Stimulated activated CD8-positive, alpha-beta memory T cell treated with anti-CD3 and anti-CD28 coated beads, Interleukin-7, amount 100 ng/mL, for 48 hours (primary cell): Measurements from ENCODE around the gene SYTL1.

Source experiments
- DNase-seq, 2 donors: peaks; one replicate each; pipeline ENCODE4 v3.0.0-alpha.2; 2020; ENCODE audit warnings: low read depth in 1 of 2; ENCODE audit errors: extremely low read depth in 1 of 2

Gene SYTL1

DNA sequence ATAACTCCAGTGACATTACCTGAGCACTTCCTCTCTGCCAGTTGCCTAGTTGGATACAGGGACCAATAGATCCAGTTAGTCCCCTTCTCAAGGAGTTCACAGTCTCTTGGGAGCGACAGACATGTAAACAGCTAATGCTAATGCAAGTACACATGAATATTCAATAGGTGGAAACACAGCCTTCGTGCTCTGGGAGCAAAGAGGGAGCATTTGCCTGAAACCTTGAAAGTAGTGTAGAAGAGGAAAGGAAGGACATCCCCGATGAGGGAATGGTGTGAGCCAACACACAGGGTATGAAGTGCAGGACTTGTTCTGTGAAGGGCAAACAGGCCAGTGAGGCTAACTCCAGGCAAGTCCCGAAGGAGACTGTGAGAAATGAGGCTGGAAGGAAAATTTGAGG lies 23.7 kb upstream of the SYTL1 start:
- DNase-seq, result no peak

DNA sequence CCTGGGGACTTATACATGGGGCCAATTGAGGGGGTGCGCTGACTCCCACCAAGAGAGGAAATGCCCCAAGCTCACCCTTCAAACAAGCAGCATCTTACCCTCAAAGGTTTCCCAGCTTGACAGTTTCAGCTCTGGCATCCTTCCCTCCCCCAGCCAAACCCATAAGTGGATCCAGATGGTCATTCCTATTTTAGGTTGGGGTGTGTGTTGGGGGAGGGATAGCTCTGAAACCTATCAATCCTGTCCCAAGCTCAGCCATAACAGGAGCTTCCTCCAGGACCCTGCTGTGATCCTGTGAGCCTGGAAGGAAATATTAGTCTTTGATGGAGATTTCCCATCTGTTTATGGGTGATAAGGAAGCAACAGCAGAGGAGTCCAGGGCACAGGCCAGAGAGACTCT lies 23.2 kb upstream of the SYTL1 start:
- no peak for DNase-seq

DNA sequence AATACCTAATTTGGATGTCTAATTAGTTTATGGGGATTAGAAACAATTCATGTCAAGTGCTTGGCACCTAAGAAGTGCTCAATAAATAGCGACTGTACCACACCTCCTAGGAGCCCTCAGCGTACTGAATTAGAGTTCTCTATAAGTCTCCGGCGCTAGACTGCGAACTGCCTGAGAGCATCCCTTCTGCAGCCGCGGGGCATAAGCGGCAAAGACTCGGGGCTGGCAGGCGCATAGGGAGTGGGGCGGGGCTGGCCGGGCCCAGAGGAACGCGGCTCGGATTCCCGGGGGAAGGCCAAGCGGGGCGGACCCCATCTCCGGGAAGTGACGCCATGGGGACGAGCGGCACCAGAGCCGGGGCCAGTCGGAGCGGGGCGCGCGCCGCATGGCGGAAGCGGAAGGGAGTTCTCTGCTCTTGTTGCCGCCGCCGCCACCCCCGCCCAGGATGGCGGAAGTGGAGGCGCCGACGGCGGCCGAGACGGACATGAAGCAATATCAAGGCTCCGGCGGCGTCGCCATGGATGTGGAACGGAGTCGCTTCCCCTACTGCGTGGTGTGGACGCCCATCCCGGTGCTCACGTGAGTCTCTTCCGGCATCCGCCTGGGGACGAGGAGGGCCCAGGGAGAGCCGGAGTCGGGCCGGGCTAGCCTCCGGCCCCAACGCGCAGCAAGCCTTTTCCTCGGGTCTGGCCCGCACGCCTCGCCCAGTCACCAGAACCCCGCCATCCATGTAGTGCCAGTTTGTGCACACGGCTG lies 19.8 kb upstream of the SYTL1 start, which contains the start of gene TMEM222:
Gene TMEM222, plus strand, starts transcription at position 351 of the 756 bp plus-strand sequence. Its CDS starts 35 bp downstream, at position 386.
- peak; percentile 96 to 97 for DNase-seq

DNA sequence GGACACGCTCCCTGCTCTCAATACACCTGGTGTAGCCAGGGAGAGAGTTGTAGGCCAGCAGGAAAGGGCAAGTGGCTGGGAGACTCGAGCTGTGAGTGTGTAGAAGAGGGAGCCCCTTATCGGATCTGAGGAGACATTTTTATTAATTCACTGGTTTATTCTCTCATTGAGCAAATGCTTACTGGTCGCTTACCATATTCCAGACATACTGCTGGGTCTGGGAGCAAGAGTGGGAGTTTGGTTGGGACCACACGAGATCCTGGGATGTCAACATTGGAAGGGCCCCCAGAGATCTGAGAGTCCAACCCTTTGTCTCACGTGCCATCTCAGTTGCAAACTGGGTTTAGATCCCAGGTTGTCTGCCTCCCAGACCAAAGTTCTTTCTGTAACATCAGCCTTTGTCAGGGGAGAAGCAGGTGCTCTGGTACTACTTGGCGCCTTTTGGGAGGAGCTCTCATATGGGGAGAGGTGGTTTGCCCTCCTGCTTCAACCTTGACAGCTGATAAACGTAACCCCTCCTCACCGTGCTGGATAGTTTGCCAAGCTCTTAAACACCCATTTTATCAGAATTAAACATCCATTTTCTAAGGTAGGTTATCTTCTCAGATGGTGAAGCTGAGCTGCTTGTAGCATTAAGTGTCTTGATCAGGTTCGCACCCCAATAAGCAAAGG lies 19.1 kb upstream of the SYTL1 start:
- no peak for DNase-seq

DNA sequence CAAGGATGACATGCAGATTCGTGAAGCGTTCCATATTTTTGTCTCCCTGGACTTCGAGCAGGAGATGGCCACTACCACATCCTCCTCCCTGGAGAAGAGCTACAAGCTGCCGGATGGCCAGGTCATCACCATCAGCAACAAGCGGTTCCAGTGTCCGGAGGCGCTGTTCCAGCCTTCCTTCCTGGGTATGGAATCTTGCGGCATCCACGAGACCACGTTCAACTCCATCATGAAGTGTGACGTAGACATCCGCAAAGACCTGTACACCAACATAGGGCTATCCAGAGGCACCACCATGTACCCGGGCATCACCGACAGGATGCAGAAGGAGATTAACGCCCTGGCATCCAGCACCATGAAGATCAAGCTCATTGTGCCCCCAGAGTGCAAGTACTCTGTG lies 16.5 kb upstream of the SYTL1 start:
- no peak for DNase-seq

DNA sequence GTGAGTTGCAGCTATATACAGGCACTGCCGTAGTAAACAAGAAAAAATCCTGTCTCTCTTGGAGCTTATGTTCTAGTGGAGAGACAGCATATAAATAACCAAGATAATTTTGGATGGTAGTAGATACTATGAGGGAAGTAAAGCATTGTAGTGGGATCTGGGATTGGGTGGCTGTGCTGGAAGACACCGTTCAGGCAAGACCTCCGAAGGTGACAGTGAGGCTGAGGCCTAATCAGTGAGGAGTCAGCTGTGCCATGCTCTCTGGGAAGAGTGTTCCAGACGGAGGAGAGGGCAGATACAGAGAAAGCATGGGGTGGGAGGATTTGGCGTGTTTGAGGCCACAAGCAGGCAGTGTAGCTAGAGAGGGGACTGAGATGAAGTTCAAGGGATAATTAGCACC lies 13.9 kb upstream of the SYTL1 start:
- DNase-seq, result no peak

DNA sequence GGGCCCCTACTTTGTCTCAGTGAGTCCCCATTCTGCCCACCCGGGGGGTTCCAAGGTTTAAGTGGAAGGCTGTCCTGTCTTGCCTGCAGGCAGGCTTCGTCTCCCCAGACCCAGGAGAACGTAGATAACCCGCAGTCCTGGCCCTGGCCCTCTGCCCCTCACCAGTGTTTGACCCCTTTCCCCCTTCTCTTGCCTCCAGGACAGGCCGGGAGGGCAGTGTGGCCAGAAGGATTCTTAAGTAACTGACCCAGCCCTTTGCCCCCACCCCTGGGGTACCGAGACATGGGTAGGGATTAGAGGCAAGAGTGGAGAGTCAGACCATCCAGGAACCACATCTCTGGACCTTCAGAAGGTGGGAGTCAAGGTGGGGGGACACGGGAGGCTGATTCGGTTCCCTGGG lies 11.0 kb upstream of the SYTL1 start:
- DNase-seq, result no peak

DNA sequence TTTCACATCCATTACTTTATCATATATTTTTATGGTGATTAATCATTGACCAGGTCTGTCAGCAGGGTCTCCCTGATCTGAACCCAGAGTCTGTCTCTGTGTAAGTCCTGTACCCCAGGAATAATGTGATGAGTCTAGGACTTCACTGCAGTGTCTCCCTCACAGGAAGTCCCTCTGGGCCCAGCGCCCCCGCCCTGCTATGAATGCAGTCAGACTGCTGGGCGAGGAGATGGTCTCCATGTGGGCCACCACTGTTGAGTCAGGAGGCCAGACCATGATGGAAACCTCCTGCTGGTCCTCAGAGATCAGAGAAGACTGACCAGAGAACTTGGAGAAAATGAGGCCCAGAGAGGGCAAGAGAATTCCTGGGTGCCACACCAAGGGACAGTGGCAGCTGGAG lies 10.4 kb upstream of the SYTL1 start:
- DNase-seq, result no peak

DNA sequence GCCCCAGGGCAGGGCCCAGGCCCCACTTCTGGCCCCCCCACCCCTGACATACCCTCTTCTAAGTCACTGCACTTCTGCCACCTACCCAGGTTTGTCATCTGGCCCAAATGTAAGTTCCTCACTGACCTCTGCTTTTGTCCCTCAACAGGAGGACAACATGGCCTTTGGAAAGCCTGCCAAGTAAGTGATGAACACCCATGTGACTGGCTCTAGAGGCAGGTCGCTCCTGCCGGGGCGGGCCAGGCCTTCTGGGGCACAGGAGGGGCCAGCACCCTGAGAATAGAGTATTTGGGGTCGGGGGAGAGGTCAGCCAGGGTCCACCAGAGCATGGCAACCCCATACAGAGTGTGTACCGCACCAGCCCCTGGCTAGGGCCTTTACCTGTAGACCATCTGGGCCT lies 9.9 kb upstream of the SYTL1 start:
- no peak for DNase-seq

DNA sequence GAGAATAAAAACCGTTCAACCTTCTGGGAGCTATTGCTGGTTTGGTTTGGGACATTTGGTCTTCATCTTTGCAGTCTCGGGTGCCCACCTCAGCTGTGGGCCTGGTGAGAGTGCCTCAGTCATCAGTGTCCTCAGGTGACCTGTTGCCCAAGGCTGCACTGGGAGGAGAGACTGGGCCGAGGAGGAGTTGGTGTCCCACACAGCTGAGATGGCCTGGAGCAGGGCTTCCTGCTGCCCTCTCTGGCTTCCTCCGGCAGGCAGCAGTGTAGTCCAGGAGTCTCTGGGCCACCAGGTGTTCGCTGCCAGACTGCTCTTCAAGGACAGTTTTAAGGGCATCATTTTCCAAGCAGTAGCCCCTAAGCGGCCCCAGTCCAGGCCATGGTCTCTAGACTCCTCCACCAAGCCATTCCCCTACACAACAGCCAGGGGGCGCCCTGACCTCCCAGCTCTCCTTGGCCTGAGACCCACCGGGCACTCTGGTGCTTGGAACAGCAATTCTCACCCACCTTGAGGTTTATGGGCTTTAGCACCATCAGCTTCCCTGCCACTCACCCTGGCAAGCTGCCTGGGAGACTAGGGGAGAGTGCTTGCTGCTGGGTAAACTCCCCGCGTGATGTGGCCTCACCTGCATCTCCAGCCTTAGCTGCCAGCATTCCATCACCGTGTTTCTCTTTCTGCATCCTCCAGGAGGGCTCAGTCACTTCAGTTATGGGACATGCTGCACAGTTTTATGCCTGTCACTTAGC lies 9.1 kb upstream of the SYTL1 start:
- no peak for DNase-seq

DNA sequence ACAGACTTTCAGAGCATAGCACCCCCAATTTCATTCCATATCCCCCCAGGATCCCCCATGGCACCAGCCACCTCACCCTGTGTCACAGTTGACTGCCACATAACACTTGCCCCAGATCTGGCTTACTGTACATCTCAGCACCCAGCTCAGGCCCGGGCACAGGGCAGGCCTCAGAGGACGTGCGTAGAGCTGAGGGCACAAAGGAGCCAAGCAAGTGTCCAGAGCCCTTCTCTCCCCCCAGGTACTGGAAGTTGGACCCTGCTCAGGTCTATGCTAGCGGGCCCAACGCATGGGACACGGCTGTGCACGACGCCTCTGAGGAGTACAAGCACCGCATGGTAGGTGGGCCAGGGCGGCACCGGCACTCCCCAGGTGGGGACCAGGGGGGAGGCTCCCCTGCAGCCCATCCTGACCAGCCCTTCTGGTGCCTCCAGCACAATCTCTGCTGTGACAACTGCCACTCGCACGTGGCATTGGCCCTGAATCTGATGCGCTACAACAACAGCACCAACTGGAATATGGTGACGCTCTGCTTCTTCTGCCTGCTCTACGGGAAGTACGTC lies 8.0 kb upstream of the SYTL1 start:
- no peak for DNase-seq

DNA sequence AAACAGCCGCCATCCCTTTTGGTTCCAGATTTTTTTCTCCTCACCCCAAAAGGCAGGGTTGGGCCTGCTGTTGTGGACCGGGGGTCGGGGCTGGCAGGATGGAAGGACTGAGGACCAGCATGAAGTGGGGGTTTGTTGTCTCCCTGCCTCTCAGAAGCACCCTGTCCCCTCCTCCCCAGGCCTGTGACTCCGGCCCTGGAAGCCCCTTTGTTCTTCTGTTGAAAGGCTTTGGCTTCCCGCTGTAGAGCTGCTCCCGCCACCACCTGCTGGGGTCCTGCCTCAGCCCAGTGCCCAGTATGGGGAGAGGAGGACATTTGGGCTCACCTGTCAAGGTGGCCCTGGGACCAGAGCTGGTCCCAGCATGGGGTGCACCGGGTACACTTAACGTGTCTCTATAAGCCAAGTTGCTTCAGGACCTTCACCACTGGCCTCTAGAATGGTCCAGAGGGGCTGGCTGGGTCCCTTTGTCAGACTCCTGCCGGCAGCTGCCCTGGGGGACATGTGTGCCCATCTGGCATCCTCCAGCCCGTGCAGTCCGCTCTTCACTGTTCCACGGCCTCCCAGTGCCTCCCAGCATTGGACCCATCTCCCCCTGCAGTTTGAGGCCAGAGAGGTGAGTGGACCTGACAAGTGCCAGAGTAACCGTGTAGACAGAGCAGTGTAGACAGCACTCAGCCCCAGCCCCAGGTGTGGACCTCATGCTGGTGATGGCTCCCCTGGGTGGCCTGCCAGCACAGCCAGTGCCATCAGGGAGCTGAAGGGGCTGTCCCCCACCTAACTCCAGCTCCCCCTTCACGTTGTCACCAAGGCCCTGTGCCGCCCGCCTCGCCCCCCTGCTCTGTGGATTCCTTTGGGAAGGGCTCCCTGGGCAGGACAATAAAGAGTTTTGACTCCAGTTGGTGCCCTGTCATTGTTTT lies 6.1 kb upstream of the SYTL1 start:
- DNase-seq, result no peak

DNA sequence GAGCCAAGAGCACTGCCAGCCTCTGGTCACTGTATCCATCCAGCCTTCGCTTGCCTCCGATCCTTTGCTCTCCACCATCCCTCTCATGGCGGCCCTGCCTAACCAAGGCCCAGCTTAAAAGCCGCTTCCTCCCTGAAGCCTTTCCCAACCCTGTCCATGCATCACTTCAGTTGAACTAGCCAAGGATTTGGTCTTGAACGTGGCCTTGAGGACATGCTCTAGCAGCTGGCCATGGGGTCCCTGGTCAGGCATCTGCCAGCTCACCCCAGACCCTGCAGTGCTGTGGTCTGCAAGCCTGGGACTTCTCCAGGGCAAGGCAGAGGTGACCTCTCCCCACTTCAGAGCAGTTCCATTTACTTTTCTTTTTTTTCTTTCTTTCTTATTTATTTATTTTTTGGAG lies 5.1 kb upstream of the SYTL1 start:
- DNase-seq, result no peak

DNA sequence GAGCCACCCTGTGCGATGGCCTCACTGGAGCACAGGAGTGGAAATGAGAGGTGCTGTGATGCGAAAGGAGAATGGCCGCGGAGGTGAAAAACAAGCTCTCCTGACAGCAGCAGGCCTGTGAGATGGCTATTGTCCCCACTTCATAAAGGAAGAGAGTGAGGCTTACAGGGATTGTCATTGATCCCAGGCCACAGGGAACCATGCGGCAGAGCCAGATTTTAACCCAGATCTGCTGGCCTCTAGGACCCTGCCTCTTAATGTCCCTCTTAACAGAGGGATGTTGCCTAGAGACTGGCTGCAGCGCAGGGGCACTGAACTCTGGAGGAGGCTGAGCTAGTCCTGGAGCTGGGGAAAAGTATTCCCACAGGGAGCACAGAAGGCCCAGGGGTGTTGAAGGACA lies 3.1 kb upstream of the SYTL1 start:
- no peak for DNase-seq

DNA sequence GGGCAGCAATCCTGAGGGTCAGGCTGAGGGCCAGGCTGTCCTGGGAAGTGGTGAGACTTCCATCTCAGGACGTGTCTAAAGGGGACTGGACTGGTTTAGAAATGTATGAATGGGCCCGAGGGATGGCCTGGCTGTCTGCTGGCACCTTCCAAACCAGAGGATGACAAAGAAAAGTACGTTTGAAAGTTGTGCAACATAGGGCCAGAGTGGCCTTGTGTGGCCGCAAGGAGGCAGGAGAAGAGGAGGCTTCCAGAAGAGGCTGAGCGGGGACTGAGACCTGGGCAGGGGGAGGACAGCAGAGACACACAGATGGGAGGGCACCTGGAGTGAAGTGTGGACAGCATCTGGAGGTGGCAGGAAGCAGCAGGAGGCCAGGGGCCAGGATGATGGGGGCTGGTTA lies 2.6 kb upstream of the SYTL1 start:
- DNase-seq, result no peak

DNA sequence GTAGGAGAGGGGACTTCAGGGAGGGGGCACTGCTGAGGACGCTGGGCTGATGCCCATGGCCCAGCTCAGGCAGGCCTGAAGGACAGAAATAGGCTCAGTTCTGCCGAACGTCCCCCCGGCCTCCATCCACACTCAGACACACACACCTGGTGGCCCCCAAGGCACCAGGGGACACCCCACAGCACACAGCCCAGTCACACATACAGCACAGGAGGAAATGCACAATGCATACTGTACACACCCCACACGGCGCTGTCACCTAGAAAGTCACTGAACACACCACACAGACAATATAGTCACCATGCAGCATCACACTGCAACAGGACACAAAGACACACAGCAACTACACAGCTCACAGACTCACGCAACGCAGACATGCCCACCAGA lies 562 bp downstream of the SYTL1 start:
- no peak for DNase-seq

DNA sequence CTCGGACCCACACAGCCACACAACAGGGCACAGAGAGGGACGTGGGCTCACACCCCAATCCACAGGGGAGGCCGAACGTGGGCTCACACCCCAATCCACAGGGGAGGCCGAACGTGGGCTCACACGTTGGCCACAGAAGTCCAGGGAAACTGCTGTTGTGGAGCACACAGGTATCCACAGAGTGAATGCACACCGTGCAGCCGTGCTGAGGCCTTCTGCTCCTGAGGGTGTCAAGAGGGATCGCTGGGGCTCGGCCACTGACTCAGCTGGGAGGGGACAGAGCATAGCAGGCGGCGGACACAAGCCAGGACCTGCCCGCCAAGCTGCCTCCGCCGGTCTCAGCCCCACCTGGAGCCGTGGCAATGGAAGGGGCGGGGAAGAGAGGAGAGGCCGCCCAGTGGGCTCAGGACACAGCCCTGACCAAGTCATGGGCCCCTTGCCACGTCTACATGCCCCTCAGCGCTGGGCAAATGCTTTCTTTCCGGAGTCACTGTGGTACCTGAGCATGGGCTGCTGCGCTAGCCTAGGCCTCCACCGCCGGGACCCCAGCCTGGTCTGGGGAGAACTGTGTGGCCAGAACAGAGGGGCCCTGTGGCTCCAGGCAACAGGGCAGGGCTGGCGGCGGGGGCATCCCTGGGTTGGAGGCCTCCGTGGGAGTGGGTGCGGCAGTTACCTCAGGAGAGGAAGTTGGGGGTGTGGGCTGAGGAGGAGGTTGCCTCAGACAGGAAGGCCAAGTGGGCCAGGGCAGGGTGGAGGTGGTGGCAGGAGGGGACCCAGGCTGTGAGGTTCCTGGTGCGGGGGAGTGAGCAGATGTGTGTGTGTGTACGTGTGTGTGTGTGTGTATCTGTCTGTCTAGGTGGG lies 1.2 kb downstream of the SYTL1 start:
- DNase-seq, result no peak

DNA sequence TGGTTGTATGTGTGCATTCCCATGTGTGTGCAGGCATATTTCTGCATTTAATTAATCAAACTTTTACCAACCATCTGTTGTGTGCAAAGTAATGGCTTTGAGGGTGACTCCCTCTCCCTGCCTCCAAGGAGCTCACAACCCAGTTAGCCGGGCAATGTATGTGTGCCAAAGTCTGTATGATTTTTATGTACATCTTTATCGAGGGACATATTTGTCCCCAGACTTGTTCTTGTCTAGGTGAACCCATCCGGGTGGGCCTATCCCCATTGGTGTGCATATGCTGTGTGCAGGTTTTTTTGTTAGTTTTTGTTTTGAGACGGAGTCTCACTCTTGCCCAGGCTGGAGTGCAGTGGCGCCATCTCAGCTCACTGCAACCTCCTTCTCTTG lies 1.8 kb downstream of the SYTL1 start:
- no peak for DNase-seq

DNA sequence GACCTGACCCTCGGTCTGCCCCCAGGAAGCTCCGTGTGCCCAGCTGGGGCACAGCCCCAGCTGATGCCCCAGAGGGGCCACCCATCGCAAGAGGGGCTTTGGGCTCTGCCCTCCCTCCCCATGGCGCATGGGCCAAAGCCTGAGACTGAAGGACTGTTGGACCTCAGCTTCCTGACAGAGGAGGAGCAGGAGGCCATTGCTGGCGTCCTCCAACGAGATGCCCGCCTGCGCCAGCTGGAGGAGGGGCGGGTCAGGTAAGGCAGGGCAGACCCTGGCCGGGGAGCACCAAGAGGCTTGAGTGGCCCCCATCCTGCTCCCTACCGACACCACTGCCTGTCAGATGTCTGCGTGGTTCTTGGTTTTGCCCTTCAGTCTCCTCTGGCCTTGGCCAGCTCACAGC lies 3.5 kb downstream of the SYTL1 start:
- DNase-seq, result no peak

DNA sequence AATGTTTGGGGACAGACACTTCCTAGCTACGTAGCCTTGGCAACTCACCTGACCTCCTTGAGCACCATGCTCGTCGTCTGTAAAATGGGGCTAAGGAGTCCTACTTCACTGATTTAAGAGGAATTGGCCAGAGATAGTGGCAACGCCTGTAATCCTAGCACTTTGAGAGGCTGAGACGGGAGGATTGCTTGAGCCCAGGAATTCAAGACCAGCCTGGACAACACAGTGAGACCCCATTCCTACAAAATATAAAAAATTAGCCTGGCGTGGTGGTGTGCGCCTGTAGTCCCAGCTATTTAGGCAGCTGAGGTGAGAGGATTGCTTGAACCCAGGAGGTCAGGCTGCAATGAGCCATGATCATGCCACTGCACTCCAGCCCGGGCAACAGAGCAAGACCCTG lies 4.5 kb downstream of the SYTL1 start:
- no peak for DNase-seq
